DND-41 (cell line): Measurements from ENCODE around the gene CREB3L2.

ENCODE experiments used
- CTCF ChIP-seq: IDR thresholded peaks from 2 replicates; pipeline ENCODE4 v1.5.1; 2012; ENCODE audit warnings: borderline replicate concordance, low read length, moderate library complexity, mild to moderate bottlenecking; ENCODE audit not compliant: poor library complexity, severe bottlenecking; ENCODE audit errors: extremely low read depth
- EZH2 ChIP-seq: IDR thresholded peaks from 3 replicates; pipeline ENCODE4 v1.6.1; 2012; ENCODE audit warnings: borderline replicate concordance, low read depth, mild to moderate bottlenecking, moderate library complexity, low read length, inconsistent platforms; ENCODE audit not compliant: severe bottlenecking

GRCh38 chr7:137983323-137984008, 18.4 kb downstream of the CREB3L2 start:
- TF ChIP-seq CTCF (no peak), EZH2 (no peak)
